Heart left ventricle (tissue), 16 donors: ENCODE results near the gene CYBRD1. TPM values are rescaled to one million over a fixed set of nuclear protein-coding genes. Genes with fewer than 3 reads are reported as not detected.

Experiments used
- ATAC-seq, 4 donors: fragments of 200-7000 bp; cut with Tn5 transposase; one replicate each; pipeline ENCODE4 v1.9.1; 2020 to 2022; ENCODE audit warnings: moderate library complexity in 4 of 4, mild to moderate bottlenecking in 3 of 4, moderate number of reproducible peaks in 1 of 4
- DNase-seq, 5 donors: peaks; one replicate each; pipeline ENCODE4 v3.0.0-alpha.2; 2020
- H3K27ac ChIP-seq, 12 donors: fragments of 200-600 bp; sonication (generic) in 4 of 12; one replicate each; pipeline versions ENCODE4 v1.5.0 to v1.8.0; 2016 to 2022; ENCODE audit warnings: mild to moderate bottlenecking in 2 of 12
- H3K27me3 ChIP-seq, 9 donors: fragments of 200-600 bp; sonication (generic) in 2 of 9; one replicate each; pipeline versions ENCODE4 v1.5.1 to v1.8.0; 2016 to 2022; ENCODE audit warnings: mild to moderate bottlenecking in 3 of 9
- H3K36me3 ChIP-seq, 9 donors: fragments of 200-600 bp; sonication (generic) in 2 of 9; one replicate each; pipeline versions ENCODE4 v1.5.0 to v1.8.0; 2018 to 2022; ENCODE audit warnings: mild to moderate bottlenecking in 2 of 9
- H3K4me1 ChIP-seq, 12 donors: fragments of 200-600 bp; sonication (generic) in 4 of 12; one replicate each; pipeline versions ENCODE4 v1.5.0 to v1.8.0; 2016 to 2022; ENCODE audit warnings: mild to moderate bottlenecking in 3 of 12
- H3K4me3 ChIP-seq, 12 donors: fragments of 200-600 bp; sonication (generic) in 4 of 12; one replicate each; pipeline versions ENCODE4 v1.5.0 to v1.8.0; 2017 to 2022; ENCODE audit warnings: mild to moderate bottlenecking in 9 of 12, moderate library complexity in 4 of 12
- H3K9me3 ChIP-seq, 12 donors: fragments of 200-600 bp; sonication (generic) in 4 of 12; one replicate each; pipeline versions ENCODE4 v1.5.0 to v1.8.0; 2016 to 2022; ENCODE audit warnings: mild to moderate bottlenecking in 1 of 12
- POLR2A ChIP-seq, 2 donors: fragments of 450-650 bp; IDR thresholded peaks; one replicate each; pipeline ENCODE4 v1.6.1; 2017; ENCODE audit warnings: antibody characterized with exemption in 2 of 2, mild to moderate bottlenecking in 2 of 2, moderate library complexity in 2 of 2
- WGBS, 4 donors: extraction: QIAGEN DNeasy Blood & Tissue Kit in 2 of 4; methylation state at CpG; one replicate each; pipeline versions ENCODE4 v1.1.5 to v1.1.7; 2013 to 2018; 5-methylcytosine and 5-hydroxymethylcytosine counted together
- intact Hi-C, 10 donors: fragments of 100-400 bp; cut with DNase I; formaldehyde crosslinking; loops; one replicate each; pipeline versions ENCODE4 v1.11.1 to v1.14.2; 2022
- polyA plus RNA-seq, 2 donors: library from polyadenylated mRNA; stranded (reverse); fragments of 200-250 nt; gene quantifications; one replicate each; pipeline ENCODE4 v1.2.3, GENCODE V29; 2013
- total RNA-seq, 9 donors: library from RNA; depleted of rRNA in 2 of 9; stranded (reverse); fragments of >200 nt in 2 of 9; fragmentation: NEBNext Ultra II Directional in 3 of 9; extraction: Animal tissue kit (Norgen Biotek cat#: 25700) in 3 of 9; gene quantifications; one replicate each; pipeline versions ENCODE4 v1.1.0 to v1.2.4, GENCODE V29; 2016 to 2023
- TF ChIP-seq, protein P1 (sequence below), 12 donors: fragments of 200-600 bp; sonication (generic) in 4 of 12; IDR thresholded peaks; one replicate each; pipeline versions ENCODE4 v1.5.0 to v1.8.0; 2018 to 2022; ENCODE audit warnings: antibody characterized with exemption in 12 of 12, mild to moderate bottlenecking in 5 of 12
- donor health status: ischemic (EF 13 %, LVEDD 7.1; RV severe dilation, severe dysfunction).
- donor health status: healthy with polysubstance abuse.
- donor health status: DM: no; HTN: yes; CAD: no.
- donor health status: DM: no; HTN: no; CAD: no.
- donor health status: ischemic (EF 25% LVEDD 6.9; RV normal size, moderate dysfunction).
- donor health status: ischemic (EF 25% LVEDD 5.7; RV mildly dilated, moderate dysfunction).
- donor health status: healthy.
- donor health status: DM: yes; HTN: yes; CAD: no.
- donor health status: ischemic (EF 35%, LVEDD 5.7; RV mildly dilated, moderate dysfunction).
- donor health status: nonischemic (EF 11% LVEDD 7.7; RV severe dilation, severe dysfunction).
- donor health status: DM: yes; HTN: yes; CAD: no.
- donor health status: PGD.
- donor health status: ischemic (EF 29% LVEDD 5.4; RV normal size, mild dysfunction).
- donor health status: nonischemic (EF 23%, LVEDD 6.1; RV moderate dilation, normal function).

Gene CYBRD1
- total and polyA plus RNA-seq, 11 donors, result 19.3 to 138 (median 47.9) TPM

DNA sequence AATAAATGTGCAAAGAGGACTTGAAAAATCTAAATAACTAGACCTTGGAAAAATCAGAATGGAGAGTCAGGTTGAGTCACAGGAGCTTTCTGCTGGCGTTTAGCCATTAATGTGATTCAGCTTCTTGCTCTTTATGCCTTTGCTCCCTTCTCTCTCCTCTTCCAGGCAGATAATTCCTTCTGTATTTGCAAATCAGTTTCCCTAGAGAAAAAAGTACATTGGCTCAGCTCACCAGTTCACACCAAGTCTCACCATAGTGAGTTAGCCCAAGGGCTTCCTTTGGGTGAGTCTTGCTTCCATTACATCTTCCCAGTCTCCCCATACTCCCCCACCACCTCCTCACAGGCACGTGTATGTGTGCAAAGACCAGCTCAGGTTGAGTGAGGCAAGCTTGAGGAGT is 73.6 kb downstream of the CYBRD1 start:
- 67 to 76% (median 70%) methylated on average over 2 of the region's 2 CpGs for WGBS, 4 donors
- H3K27ac ChIP-seq, result no peak overlapping the region
- no peak overlapping the region for H3K4me3 ChIP-seq
- DNase-seq (no peak), ATAC-seq (no peak)
- TF ChIP-seq POLR2A (IDR thresholded peaks at IDR 0.05), result no peak
- TF ChIP-seq, protein P1, sequence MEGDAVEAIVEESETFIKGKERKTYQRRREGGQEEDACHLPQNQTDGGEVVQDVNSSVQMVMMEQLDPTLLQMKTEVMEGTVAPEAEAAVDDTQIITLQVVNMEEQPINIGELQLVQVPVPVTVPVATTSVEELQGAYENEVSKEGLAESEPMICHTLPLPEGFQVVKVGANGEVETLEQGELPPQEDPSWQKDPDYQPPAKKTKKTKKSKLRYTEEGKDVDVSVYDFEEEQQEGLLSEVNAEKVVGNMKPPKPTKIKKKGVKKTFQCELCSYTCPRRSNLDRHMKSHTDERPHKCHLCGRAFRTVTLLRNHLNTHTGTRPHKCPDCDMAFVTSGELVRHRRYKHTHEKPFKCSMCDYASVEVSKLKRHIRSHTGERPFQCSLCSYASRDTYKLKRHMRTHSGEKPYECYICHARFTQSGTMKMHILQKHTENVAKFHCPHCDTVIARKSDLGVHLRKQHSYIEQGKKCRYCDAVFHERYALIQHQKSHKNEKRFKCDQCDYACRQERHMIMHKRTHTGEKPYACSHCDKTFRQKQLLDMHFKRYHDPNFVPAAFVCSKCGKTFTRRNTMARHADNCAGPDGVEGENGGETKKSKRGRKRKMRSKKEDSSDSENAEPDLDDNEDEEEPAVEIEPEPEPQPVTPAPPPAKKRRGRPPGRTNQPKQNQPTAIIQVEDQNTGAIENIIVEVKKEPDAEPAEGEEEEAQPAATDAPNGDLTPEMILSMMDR (IDR thresholded peaks at IDR 0.05), result no peak
- H3K27me3 ChIP-seq, result peaks cover 0 to 6% (median 0%) of the 10 kb centered on the region in 9 donors
- intact Hi-C loops, result loop anchor here in 7 of 10 donors (5.0 to 10.0 kb wide), 7 partner anchors 509 to 871 kb away; partner anchors contain the start of gene DLX2 (in 2 of the 7)
- H3K4me1 ChIP-seq, result peaks cover 0 to 3% (median 0%) of the 10 kb centered on the region in 12 donors
- H3K9me3 ChIP-seq, result no peaks in the 10 kb centered on the region
- no peaks in the 10 kb centered on the region for H3K36me3 ChIP-seq

DNA sequence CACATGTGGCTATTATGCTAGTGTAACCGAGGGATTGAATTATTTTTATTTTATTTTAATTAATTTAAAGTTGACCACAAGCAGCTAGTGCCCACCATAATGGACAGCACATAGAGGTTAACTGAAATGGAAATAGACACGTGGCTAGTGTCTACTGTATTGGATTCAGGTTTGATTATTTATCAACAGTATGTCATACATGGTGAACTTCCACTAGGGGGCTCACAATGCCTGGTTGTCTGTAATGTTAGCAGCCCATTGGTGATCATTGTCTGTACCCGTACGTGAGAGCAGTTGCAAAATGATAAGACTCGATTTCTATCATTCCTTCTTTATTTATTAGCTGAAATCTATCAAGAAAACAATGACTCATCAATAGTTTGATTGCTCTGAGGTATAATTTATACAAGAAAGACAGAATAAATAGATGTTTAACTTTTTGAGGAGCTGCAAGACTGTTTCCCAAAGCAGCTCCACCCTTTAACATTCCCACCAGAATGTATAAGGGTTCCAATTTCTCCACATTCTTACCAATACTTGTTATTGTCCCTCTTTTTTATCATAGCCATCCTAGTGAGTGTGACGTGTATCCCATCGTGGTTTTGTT is 76.5 kb downstream of the CYBRD1 start:
- H3K27me3 ChIP-seq, result peaks cover 0 to 24% (median 0%) of the 10 kb centered on the region in 9 donors
- 13 to 20% (median 19%) methylated on average over 7 of the region's 7 CpGs for WGBS, 4 donors
- TF ChIP-seq, protein P1 (IDR thresholded peaks at IDR 0.05), result peak; percentile 60 to 83 (median 72)
- no peak for TF ChIP-seq POLR2A (IDR thresholded peaks at IDR 0.05)
- intact Hi-C loops, result loop anchor here in 7 of 10 donors (5.0 to 10.0 kb wide), 7 partner anchors 506 to 868 kb away; partner anchors contain the start of gene DLX2 (in 2 of the 7)
- no peak overlapping the region for H3K27ac ChIP-seq
- no peaks in the 10 kb centered on the region for H3K9me3 ChIP-seq
- DNase-seq (peak in 1 of 5 donors; percentile 22), ATAC-seq (peak; percentile 54 to 84 (median 66))
- H3K4me3 ChIP-seq, result no peak overlapping the region
- peaks cover 0 to 3% (median 0%) of the 10 kb centered on the region in 12 donors for H3K4me1 ChIP-seq
- H3K36me3 ChIP-seq, result no peaks in the 10 kb centered on the region

DNA sequence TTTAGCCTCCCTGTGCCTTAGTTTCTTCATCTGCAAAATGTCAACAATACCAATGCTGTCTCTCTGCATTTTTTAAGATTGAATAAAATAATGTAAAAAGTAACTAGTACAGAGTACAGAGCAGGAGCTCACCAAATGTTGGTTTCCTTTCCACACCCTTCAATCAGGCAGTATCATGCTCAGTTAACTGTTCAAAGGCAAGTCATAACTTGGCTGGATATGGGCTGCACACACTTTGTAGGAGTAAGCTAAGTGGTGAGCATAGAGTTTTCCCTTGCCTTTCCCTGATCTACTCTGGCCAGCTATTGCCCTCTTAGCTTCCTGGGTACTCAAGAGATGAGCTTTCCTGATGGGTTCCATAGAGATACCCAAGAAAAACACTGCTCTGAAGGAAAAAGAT is 77.9 kb downstream of the CYBRD1 start:
- TF ChIP-seq, protein P1 (IDR thresholded peaks at IDR 0.05), result no peak
- no peak for TF ChIP-seq POLR2A (IDR thresholded peaks at IDR 0.05)

GRCh38 chr2:171602352-171602751 is 80.1 kb downstream of the CYBRD1 start:
- intact Hi-C loops, result no loop called here
- Histone ChIP-seq H3K36me3 (no peaks in the 10 kb centered on the region), H3K27me3 (peaks cover 0 to 44% (median 0%) of the 10 kb centered on the region in 9 donors), H3K9me3 (no peaks in the 10 kb centered on the region), H3K4me3 (no peak overlapping the region), H3K27ac (no peak overlapping the region), H3K4me1 (peaks cover 0 to 3% (median 0%) of the 10 kb centered on the region in 12 donors)
- ATAC-seq (no peak), DNase-seq (no peak)
- WGBS, 4 donors, result 57 to 70% (median 66%) methylated on average over 5 of the region's 5 CpGs
- TF ChIP-seq POLR2A (IDR thresholded peaks at IDR 0.05), result no peak
- TF ChIP-seq, protein P1 (IDR thresholded peaks at IDR 0.05), result no peak

More for the DNA sequence above, 77.9 kb downstream of the CYBRD1 start:
- no peak for DNase-seq
- no peak overlapping the region for H3K4me3 ChIP-seq
- no peaks in the 10 kb centered on the region for H3K36me3 ChIP-seq
- H3K4me1 ChIP-seq, result peaks cover 0 to 3% (median 0%) of the 10 kb centered on the region in 12 donors
- no peaks in the 10 kb centered on the region for H3K9me3 ChIP-seq
- no peak overlapping the region for H3K27ac ChIP-seq
- intact Hi-C loops, result no loop called here
- H3K27me3 ChIP-seq, result peaks cover 0 to 36% (median 0%) of the 10 kb centered on the region in 9 donors
- no peak for ATAC-seq

Other genes starting within 250 kb of the CYBRD1 start
- gene METTL8, start 88.5 kb upstream of the CYBRD1 start, total RNA-seq, result 10 to 100 TPM in 5 of 9 donors, 1 to 10 TPM in 4; 7.4 to 18.5 (median 11.2) TPM
- gene METTL8, start 88.5 kb upstream of the CYBRD1 start, polyA plus RNA-seq, result 1 to 10 TPM; 4.2 to 5.1 TPM
- 10 to 100 TPM in 1 of 9 donors, 1 to 10 TPM in 8; 5.9 to 16.7 (median 8.4) TPM for gene DCAF17, start 88.2 kb upstream of the CYBRD1 start, total RNA-seq
- 1 to 10 TPM; 2.2 to 3.8 TPM for gene DCAF17, start 88.2 kb upstream of the CYBRD1 start, polyA plus RNA-seq
- gene DYNC1I2, start 165.0 kb downstream of the CYBRD1 start, total RNA-seq, result 10 to 100 TPM; 66.7 to 92.9 (median 74.0) TPM
- gene DYNC1I2, start 165.0 kb downstream of the CYBRD1 start, polyA plus RNA-seq, result 100 to 1,000 TPM in 1 of 2 donors, 10 to 100 TPM in 1; 51.5 to 105 TPM